Psoas muscle (tissue), 8 donors: ENCODE results near the gene KCNJ18. TPM values are rescaled to one million over a fixed set of nuclear protein-coding genes. Genes with fewer than 3 reads are reported as not detected.
"Not testable (repeated sequence)": the region's sequence is repeated elsewhere in the genome, so short reads cannot be mapped to it uniquely, and the experiment has no call there.

Experiments
- ATAC-seq, 4 donors: fragments of 200-7000 bp; cut with Tn5 transposase; one replicate each; pipeline ENCODE4 v1.9.1; 2020; ENCODE audit warnings: moderate library complexity in 3 of 4, mild to moderate bottlenecking in 2 of 4
- DNase-seq, 2 donors: peaks; one replicate each; pipeline ENCODE4 v3.0.0-alpha.2; 2020
- H3K27ac ChIP-seq: fragments of 200-600 bp; one replicate; pipeline ENCODE4 v1.8.0; 2022
- H3K27me3 ChIP-seq, 3 donors: fragments of 200-600 bp in 1 of 3; one replicate each; pipeline versions ENCODE4 v1.6.1 to v1.8.0; 2013 to 2022; ENCODE audit warnings: low read length in 2 of 3, mild to moderate bottlenecking in 2 of 3, moderate library complexity in 1 of 3; ENCODE audit not compliant: insufficient read depth in 3 of 3
- H3K36me3 ChIP-seq, 2 donors: fragments of 200-600 bp in 1 of 2; one replicate each; pipeline versions ENCODE4 v1.6.1 to v1.8.0; 2013 to 2022; ENCODE audit warnings: low read depth in 1 of 2, mild to moderate bottlenecking in 1 of 2, moderate library complexity in 1 of 2; ENCODE audit not compliant: insufficient read depth in 1 of 2
- H3K4me1 ChIP-seq: fragments of 200-600 bp; one replicate; pipeline ENCODE4 v1.8.0; 2022
- H3K4me3 ChIP-seq: fragments of 200-600 bp; one replicate; pipeline ENCODE4 v1.8.0; 2022; ENCODE audit warnings: mild to moderate bottlenecking
- H3K9me3 ChIP-seq: fragments of 200-600 bp; one replicate; pipeline ENCODE4 v1.8.0; 2022
- CTCF ChIP-seq: fragments of 200-600 bp; IDR thresholded peaks from one replicate; pipeline ENCODE4 v1.8.0; 2022; ENCODE audit warnings: antibody characterized with exemption
- WGBS, 3 donors: extraction: QIAGEN DNeasy Blood & Tissue Kit; methylation state at CpG; one replicate each; pipeline versions ENCODE4 v1.1.6 to v1.1.7; 2013; 5-methylcytosine and 5-hydroxymethylcytosine counted together
- intact Hi-C, 2 donors: fragments of 100-400 bp; cut with DNase I; formaldehyde crosslinking; loops; one replicate each; pipeline versions ENCODE4 v1.11.0 to v1.14.2; 2022
- polyA plus RNA-seq, 3 donors: library from polyadenylated mRNA; stranded (reverse); fragments of 200-250 nt; gene quantifications; one replicate each; pipeline ENCODE4 v1.2.3, GENCODE V29; 2013
- total RNA-seq, 4 donors: library from RNA; stranded (reverse); fragmentation: NEBNext Ultra II Directional in 2 of 4; extraction: Animal tissue kit (Norgen Biotek cat#: 25700) in 2 of 4; gene quantifications; one replicate each; pipeline versions ENCODE4 v1.2.1 to v1.2.4, GENCODE V29; 2021 to 2023
- donor health status: healthy with polysubstance abuse.
- donor health status: DM: no; HTN: no; CAD: no; lungs with moderate emphysema.
- donor health status: Bipolar disorder and iron deficiency.
- donor health status: healthy.
- donor health status: DM: yes; HTN: yes; CAD: no.
- donor health status: DM: no; HTN: no; CAD: no.
- donor health status: DM: no; HTN: no; CAD: no.
- donor health status: DM: yes; HTN: yes; CAD: no.

KCNJ18 gene
- total and polyA plus RNA-seq, 7 donors, result 0.03 TPM; not detected in 6

- 87 to 92% (median 90%) methylated on average over 2 to 3 of the region's 3 CpGs for WGBS, 3 donors
- intact Hi-C loops, ATAC-seq: not testable (repeated sequence)
Measured at GRCh38 chr17:21710486-21710885, 18.2 kb downstream of the KCNJ18 start.

GRCh38 chr17:21711182-21711581, 18.9 kb downstream of the KCNJ18 start:
- no peaks in the 10 kb centered on the region for H3K4me1 ChIP-seq
- H3K27ac ChIP-seq, result no peak overlapping the region
- H3K9me3 ChIP-seq, result no peaks in the 10 kb centered on the region
- H3K36me3 ChIP-seq, result no peaks in the 10 kb centered on the region
- H3K27me3 ChIP-seq, result no peaks in the 10 kb centered on the region
- DNase-seq, result no peak
- ATAC-seq, result no peak
- no peak overlapping the region for H3K4me3 ChIP-seq
- 71 to 81% (median 74%) methylated on average over 12 of the region's 12 CpGs for WGBS, 3 donors
- intact Hi-C loops, result no loop called here
- TF ChIP-seq CTCF, result no peak

More at GRCh38 chr17:21710486-21710885, 18.2 kb downstream of the KCNJ18 start:
- H3K4me1 ChIP-seq, H3K9me3 ChIP-seq, H3K27ac ChIP-seq, H3K27me3 ChIP-seq, H3K4me3 ChIP-seq, H3K36me3 ChIP-seq, DNase-seq: not testable (repeated sequence)

GRCh38 chr17:21713020-21713419, 20.7 kb downstream of the KCNJ18 start:
- H3K27ac ChIP-seq, H3K36me3 ChIP-seq, DNase-seq, H3K9me3 ChIP-seq, ATAC-seq, intact Hi-C loops, H3K4me3 ChIP-seq, H3K27me3 ChIP-seq, H3K4me1 ChIP-seq: not testable (repeated sequence)
- 57 to 71% (median 65%) methylated on average over 8 of the region's 8 CpGs for WGBS, 3 donors

- H3K4me3 ChIP-seq, intact Hi-C loops, DNase-seq, H3K9me3 ChIP-seq, ATAC-seq, H3K4me1 ChIP-seq, H3K36me3 ChIP-seq, H3K27ac ChIP-seq, H3K27me3 ChIP-seq: not testable (repeated sequence)
- no CpG with 5 or more reads among the region's 3 CpGs for WGBS, 3 donors
Measured at GRCh38 chr17:21713631-21714030, 21.3 kb downstream of the KCNJ18 start.

GRCh38 chr17:21714676-21715075, 22.4 kb downstream of the KCNJ18 start:
- H3K4me1 ChIP-seq, H3K36me3 ChIP-seq, H3K27ac ChIP-seq, H3K9me3 ChIP-seq, H3K27me3 ChIP-seq, H3K4me3 ChIP-seq, DNase-seq, intact Hi-C loops, ATAC-seq: not testable (repeated sequence)
- 42 to 62% (median 42%) methylated on average over 3 of the region's 3 CpGs for WGBS, 3 donors

GRCh38 chr17:21715877-21716276, 23.6 kb downstream of the KCNJ18 start:
- H3K4me3 ChIP-seq, DNase-seq, H3K27me3 ChIP-seq, H3K9me3 ChIP-seq, ATAC-seq, H3K4me1 ChIP-seq, H3K27ac ChIP-seq, intact Hi-C loops, H3K36me3 ChIP-seq: not testable (repeated sequence)
- WGBS, 3 donors, result 64 to 71% (median 64%) methylated on average over 2 of the region's 3 CpGs

- H3K36me3 ChIP-seq, H3K27me3 ChIP-seq, H3K9me3 ChIP-seq, DNase-seq, ATAC-seq, H3K27ac ChIP-seq, H3K4me3 ChIP-seq, H3K4me1 ChIP-seq, intact Hi-C loops: not testable (repeated sequence)
Measured at GRCh38 chr17:21718971-21719370, 26.6 kb downstream of the KCNJ18 start.

GRCh38 chr17:21719511-21720226, 27.3 kb downstream of the KCNJ18 start:
- intact Hi-C loops, DNase-seq, H3K9me3 ChIP-seq, H3K27me3 ChIP-seq, H3K4me1 ChIP-seq, H3K36me3 ChIP-seq, H3K4me3 ChIP-seq, ATAC-seq, H3K27ac ChIP-seq: not testable (repeated sequence)
- WGBS, 3 donors, result 56 to 66% (median 59%) methylated on average over 12 of the region's 12 CpGs

GRCh38 chr17:21720566-21720965, 28.2 kb downstream of the KCNJ18 start:
- WGBS, 3 donors, result 67 to 78% (median 70%) methylated on average over 8 of the region's 8 CpGs
- intact Hi-C loops, H3K9me3 ChIP-seq, DNase-seq, ATAC-seq, H3K27me3 ChIP-seq, H3K4me3 ChIP-seq, H3K27ac ChIP-seq, H3K4me1 ChIP-seq, H3K36me3 ChIP-seq: not testable (repeated sequence)

GRCh38 chr17:21722268-21722667, 29.9 kb downstream of the KCNJ18 start:
- H3K9me3 ChIP-seq, DNase-seq, intact Hi-C loops, H3K4me3 ChIP-seq, H3K27ac ChIP-seq, ATAC-seq, H3K36me3 ChIP-seq, H3K27me3 ChIP-seq, H3K4me1 ChIP-seq: not testable (repeated sequence)
- WGBS, 3 donors, result 57 to 58% (median 57%) methylated on average over 5 to 7 of the region's 7 CpGs
